Measurements from ENCODE around the gene PTMA.

The PTMA gene

GRCh38 chr2:231668981-231669380 is 39.3 kb upstream of the PTMA start:
- no peak overlapping the region for H3K4me3 Mint-ChIP-seq
- no peaks in the 10 kb centered on the region for H3K36me3 Mint-ChIP-seq (ENCODE audit: low read depth)
- DNase-seq, result no peak
- H3K27ac Mint-ChIP-seq, result no peak overlapping the region
- peaks cover 2% of the 10 kb centered on the region for H3K4me1 Mint-ChIP-seq (ENCODE audit: low read depth)
- no peaks in the 10 kb centered on the region for H3K27me3 Mint-ChIP-seq
- no peaks in the 10 kb centered on the region for H3K9me3 Mint-ChIP-seq

GRCh38 chr2:231671270-231672050 is 36.9 kb upstream of the PTMA start:
- H3K27me3 Mint-ChIP-seq, result no peaks in the 10 kb centered on the region
- H3K27ac Mint-ChIP-seq, result no peak overlapping the region
- DNase-seq, result no peak
- no peak overlapping the region for H3K4me3 Mint-ChIP-seq
- no peaks in the 10 kb centered on the region for H3K36me3 Mint-ChIP-seq (ENCODE audit: low read depth)
- H3K4me1 Mint-ChIP-seq (ENCODE audit: low read depth), result peaks cover 8% of the 10 kb centered on the region
- no peaks in the 10 kb centered on the region for H3K9me3 Mint-ChIP-seq

GRCh38 chr2:231672617-231673347 is 35.5 kb upstream of the PTMA start:
- H3K9me3 Mint-ChIP-seq, result no peaks in the 10 kb centered on the region
- no peak overlapping the region for H3K27ac Mint-ChIP-seq
- H3K4me1 Mint-ChIP-seq (ENCODE audit: low read depth), result peaks cover 11% of the 10 kb centered on the region
- H3K27me3 Mint-ChIP-seq, result no peaks in the 10 kb centered on the region
- no peak overlapping the region for H3K4me3 Mint-ChIP-seq
- DNase-seq, result no peak
- H3K36me3 Mint-ChIP-seq (ENCODE audit: low read depth), result no peaks in the 10 kb centered on the region

GRCh38 chr2:231673348-231673770 is 35.0 kb upstream of the PTMA start:
- Mint-ChIP-seq H3K4me1 (ENCODE audit: low read depth) (peaks cover 11% of the 10 kb centered on the region), H3K27me3 (no peaks in the 10 kb centered on the region), H3K36me3 (ENCODE audit: low read depth) (no peaks in the 10 kb centered on the region), H3K4me3 (no peak overlapping the region), H3K9me3 (no peaks in the 10 kb centered on the region), H3K27ac (no peak overlapping the region)
- DNase-seq, result no peak

- H3K27me3 Mint-ChIP-seq, result no peaks in the 10 kb centered on the region
- H3K9me3 Mint-ChIP-seq, result no peaks in the 10 kb centered on the region
- H3K36me3 Mint-ChIP-seq (ENCODE audit: low read depth), result no peaks in the 10 kb centered on the region
- peaks cover 11% of the 10 kb centered on the region for H3K4me1 Mint-ChIP-seq (ENCODE audit: low read depth)
- H3K4me3 Mint-ChIP-seq, result no peak overlapping the region
- H3K27ac Mint-ChIP-seq, result no peak overlapping the region
- DNase-seq, result peak; percentile 79
Measured at GRCh38 chr2:231674587-231675338, 33.6 kb upstream of the PTMA start.

- Mint-ChIP-seq H3K9me3 (no peaks in the 10 kb centered on the region), H3K27ac (no peak overlapping the region), H3K4me1 (ENCODE audit: low read depth) (peaks cover 11% of the 10 kb centered on the region), H3K27me3 (peaks cover 7% of the 10 kb centered on the region), H3K36me3 (ENCODE audit: low read depth) (no peaks in the 10 kb centered on the region), H3K4me3 (no peak overlapping the region)
- no peak for DNase-seq
Measured at GRCh38 chr2:231676243-231676642, 32.1 kb upstream of the PTMA start.

- H3K27me3 Mint-ChIP-seq, result peaks cover 20% of the 10 kb centered on the region
- H3K27ac Mint-ChIP-seq, result no peak overlapping the region
- peak; percentile 88 for DNase-seq
- no peaks in the 10 kb centered on the region for H3K9me3 Mint-ChIP-seq
- no peak overlapping the region for H3K4me3 Mint-ChIP-seq
- H3K4me1 Mint-ChIP-seq (ENCODE audit: low read depth), result peaks cover 13% of the 10 kb centered on the region
- no peaks in the 10 kb centered on the region for H3K36me3 Mint-ChIP-seq (ENCODE audit: low read depth)
Measured at GRCh38 chr2:231677632-231678104, 30.7 kb upstream of the PTMA start.

GRCh38 chr2:231679908-231680284 is 28.4 kb upstream of the PTMA start:
- DNase-seq, result no peak
- Mint-ChIP-seq H3K9me3 (no peaks in the 10 kb centered on the region), H3K36me3 (ENCODE audit: low read depth) (no peaks in the 10 kb centered on the region), H3K4me3 (no peak overlapping the region), H3K27me3 (peaks cover 24% of the 10 kb centered on the region), H3K27ac (no peak overlapping the region), H3K4me1 (ENCODE audit: low read depth) (peaks cover 13% of the 10 kb centered on the region)

- H3K27ac Mint-ChIP-seq, result no peak overlapping the region
- H3K36me3 Mint-ChIP-seq (ENCODE audit: low read depth), result no peaks in the 10 kb centered on the region
- peaks cover 24% of the 10 kb centered on the region for H3K27me3 Mint-ChIP-seq
- no peaks in the 10 kb centered on the region for H3K9me3 Mint-ChIP-seq
- H3K4me3 Mint-ChIP-seq, result peak overlapping the region; percentile 45
- H3K4me1 Mint-ChIP-seq (ENCODE audit: low read depth), result peaks cover 7% of the 10 kb centered on the region
- no peak for DNase-seq
Measured at GRCh38 chr2:231680285-231680991, 27.9 kb upstream of the PTMA start.

GRCh38 chr2:231680992-231681852 is 27.1 kb upstream of the PTMA start:
- peak overlapping the region; percentile 50 for H3K27ac Mint-ChIP-seq
- no peaks in the 10 kb centered on the region for H3K36me3 Mint-ChIP-seq (ENCODE audit: low read depth)
- H3K4me1 Mint-ChIP-seq (ENCODE audit: low read depth), result peaks cover 6% of the 10 kb centered on the region
- peaks cover 24% of the 10 kb centered on the region for H3K27me3 Mint-ChIP-seq
- no peaks in the 10 kb centered on the region for H3K9me3 Mint-ChIP-seq
- DNase-seq, result no peak
- peak overlapping the region; percentile 62 for H3K4me3 Mint-ChIP-seq

GRCh38 chr2:231682603-231683291 is 25.6 kb upstream of the PTMA start:
- peaks cover 11% of the 10 kb centered on the region for H3K4me1 Mint-ChIP-seq (ENCODE audit: low read depth)
- no peak for DNase-seq
- H3K27me3 Mint-ChIP-seq, result peaks cover 24% of the 10 kb centered on the region
- no peak overlapping the region for H3K27ac Mint-ChIP-seq
- H3K9me3 Mint-ChIP-seq, result no peaks in the 10 kb centered on the region
- no peaks in the 10 kb centered on the region for H3K36me3 Mint-ChIP-seq (ENCODE audit: low read depth)
- H3K4me3 Mint-ChIP-seq, result no peak overlapping the region

GRCh38 chr2:231683292-231684235 is 24.8 kb upstream of the PTMA start:
- Mint-ChIP-seq H3K27me3 (peaks cover 24% of the 10 kb centered on the region), H3K27ac (no peak overlapping the region), H3K9me3 (no peaks in the 10 kb centered on the region), H3K4me1 (ENCODE audit: low read depth) (peaks cover 10% of the 10 kb centered on the region), H3K4me3 (no peak overlapping the region), H3K36me3 (ENCODE audit: low read depth) (no peaks in the 10 kb centered on the region)
- no peak for DNase-seq

Data from activated T-cell treated with anti-CD3 and anti-CD28 coated beads, Interleukin-2, amount 50 U/mL, for 24 hours (primary cell).